GM12878 (cell line): ENCODE results near the gene AIRE. TPM values are rescaled to one million over a fixed set of nuclear protein-coding genes. Genes with fewer than 3 reads are reported as not detected.

Experiments used
- ATAC-seq: fragments of 200-7000 bp; cut with Tn5 transposase; 3 replicates; pipeline ENCODE4 v1.9.1; 2020; ENCODE audit warnings: mild to moderate bottlenecking, moderate library complexity
- BruUV-seq: library from RNA; stranded (reverse); fragments of 400-500 nt; replicated peaks from 2 replicates; lab custom pipeline; 2021; lab: Mats Ljungman, UMichigan
- CTCF ChIA-PET: fragments of 300-600 bp; sonication (Branson Sonifier 250); formaldehyde crosslinking; extraction: SDS; loops from one replicate; lab custom pipeline; 2021; ENCODE audit warnings: inconsistent platforms; lab: Yijun Ruan, JAX
- POLR2A ChIA-PET: fragments of 350-600 bp; formaldehyde crosslinking; extraction: SDS; loops from one replicate; lab custom pipeline; 2021; ENCODE audit warnings: inconsistent platforms; lab: Charles Lee
- RAD21 ChIA-PET: fragments of 300-600 bp; sonication (Branson Sonifier 250); formaldehyde crosslinking; loops from one replicate; lab custom pipeline; 2023; ENCODE audit warnings: antibody characterized with exemption; ENCODE audit not compliant: unreplicated experiment; lab: Charles Lee
- SMC1A ChIA-PET: fragments of 300-600 bp; sonication (Branson Sonifier 250); formaldehyde crosslinking; loops from one replicate; lab custom pipeline; 2023; ENCODE audit not compliant: unreplicated experiment, uncharacterized antibody; lab: Charles Lee
- DNase-seq: peaks from one replicate; pipeline ENCODE4 v3.0.0-alpha.2; 2011; ENCODE audit warnings: low read depth, low spot score
- FAIRE-seq: peaks from 3 replicates; lab custom pipeline; 2011; peaks lifted over from hg19 to GRCh38; lab: Jason Lieb, UNC
- H2AFZ ChIP-seq: 2 replicates; pipeline ENCODE4 v1.6.0; 2011; ENCODE audit warnings: low read depth, low read length, control low read depth; ENCODE audit not compliant: control insufficient read depth
- H3K27ac ChIP-seq: 2 replicates; pipeline ENCODE4 v1.5.1; 2011; ENCODE audit warnings: control low read depth; ENCODE audit not compliant: control insufficient read depth, insufficient read depth
- H3K27me3 ChIP-seq, 2 experiments: replicated peaks in 1 of 2; 2 replicates each; pipeline versions ENCODE4 v1.6.0 to v1.6.1; 2011; ENCODE audit warnings: low read length in 1 of 2; ENCODE audit not compliant: control insufficient read depth in 2 of 2, insufficient read depth in 2 of 2
- H3K36me3 ChIP-seq, 2 experiments: 2 replicates each; pipeline ENCODE4 v1.5.1; 2011; ENCODE audit warnings: low read length in 1 of 2; ENCODE audit not compliant: control insufficient read depth in 2 of 2, insufficient read depth in 2 of 2
- H3K4me1 ChIP-seq: 2 replicates; pipeline ENCODE4 v1.6.1; 2011; ENCODE audit warnings: mild to moderate bottlenecking, low read length, moderate library complexity, mixed read lengths; ENCODE audit not compliant: control insufficient read depth, insufficient read depth
- H3K4me2 ChIP-seq: 2 replicates; pipeline ENCODE4 v1.6.0; 2011; ENCODE audit warnings: control low read depth; ENCODE audit not compliant: control insufficient read depth, insufficient read depth
- H3K4me3 ChIP-seq: fragments of 200-600 bp; sonication (generic); 2 replicates; pipeline ENCODE4 v1.5.1; 2016
- H3K79me2 ChIP-seq: 2 replicates; pipeline ENCODE4 v1.6.0; 2011; ENCODE audit warnings: low read length; ENCODE audit not compliant: control insufficient read depth, insufficient read depth
- H3K9ac ChIP-seq: 2 replicates; pipeline ENCODE4 v1.8.0; 2011; ENCODE audit warnings: low read length, control low read depth, mixed read lengths; ENCODE audit not compliant: control insufficient read depth, insufficient read depth
- H3K9me3 ChIP-seq: replicated peaks from 3 replicates; pipeline ENCODE4 v1.5.1; 2011; ENCODE audit warnings: mild to moderate bottlenecking, low read length; ENCODE audit not compliant: control insufficient read depth, insufficient read depth
- H4K20me1 ChIP-seq: 2 replicates; pipeline ENCODE4 v1.6.0; 2011; ENCODE audit not compliant: control insufficient read depth, insufficient read depth
- ASH2L ChIP-seq: fragments of 300-600, 200-600 bp; sonication (generic); IDR thresholded peaks from 2 replicates; pipeline ENCODE4 v1.6.1; 2017; ENCODE audit warnings: low read depth, mild to moderate bottlenecking, borderline replicate concordance
- ATF2 ChIP-seq: IDR thresholded peaks from 2 replicates; pipeline ENCODE4 v1.6.1; 2012; ENCODE audit warnings: low read length, inconsistent platforms
- ATF3 ChIP-seq: IDR thresholded peaks from 2 replicates; pipeline ENCODE4 v1.6.1; 2011; ENCODE audit warnings: low read depth, mild to moderate bottlenecking, low read length, moderate library complexity, borderline replicate concordance; ENCODE audit errors: extremely low read depth
- ATF7 ChIP-seq: fragments of 450-650 bp; IDR thresholded peaks from 2 replicates; pipeline ENCODE4 v1.6.1; 2016; ENCODE audit warnings: low read depth, mild to moderate bottlenecking
- BMI1 ChIP-seq: fragments of 450-650 bp; IDR thresholded peaks from 2 replicates; pipeline ENCODE4 v1.6.1; 2016; ENCODE audit warnings: mild to moderate bottlenecking, moderate library complexity, borderline replicate concordance
- CBX5 ChIP-seq: sonication (generic); IDR thresholded peaks from 2 replicates; pipeline ENCODE4 v1.6.1; 2016; ENCODE audit warnings: low read depth, moderate library complexity, mild to moderate bottlenecking, inconsistent platforms
- DPF2 ChIP-seq: fragments of 450-650 bp; IDR thresholded peaks from 2 replicates; pipeline ENCODE4 v1.6.1; 2017; ENCODE audit warnings: mild to moderate bottlenecking
- EED ChIP-seq: sonication (generic); IDR thresholded peaks from 2 replicates; pipeline ENCODE4 v1.6.1; 2016; ENCODE audit warnings: antibody characterized with exemption, low read depth
- EZH2 ChIP-seq: IDR thresholded peaks from 2 replicates; pipeline ENCODE4 v1.6.1; 2012; ENCODE audit warnings: low read depth, mild to moderate bottlenecking, control low read depth, inconsistent platforms, low read length, borderline replicate concordance; ENCODE audit not compliant: control insufficient read depth
- FOXM1 ChIP-seq: IDR thresholded peaks from 2 replicates; pipeline ENCODE4 v1.6.1; 2012; ENCODE audit warnings: low read depth, mild to moderate bottlenecking, inconsistent platforms, low read length, moderate library complexity
- HCFC1 ChIP-seq: fragments of 150-350 bp; IDR thresholded peaks from 2 replicates; pipeline ENCODE4 v1.6.1; 2014; ENCODE audit warnings: low read length
- IKZF1 ChIP-seq: fragments of 450-650 bp; conservative IDR thresholded peaks from 2 replicates; pipeline ENCODE4 v1.6.1; 2017; ENCODE audit warnings: antibody characterized with exemption, mild to moderate bottlenecking
- IRF3 ChIP-seq: fragments of 450-650 bp; IDR thresholded peaks from 2 replicates; pipeline ENCODE4 v1.6.1; 2014; ENCODE audit warnings: mild to moderate bottlenecking
- IRF4 ChIP-seq: IDR thresholded peaks from 2 replicates; pipeline ENCODE4 v1.6.1; 2011; ENCODE audit warnings: low read depth, low read length
- JUND ChIP-seq: IDR thresholded peaks from 2 replicates; pipeline ENCODE4 v1.6.1; 2012; ENCODE audit warnings: low read depth, mild to moderate bottlenecking, low read length, improper control_type of control experiment, moderate library complexity
- NFIC ChIP-seq: IDR thresholded peaks from 2 replicates; pipeline ENCODE4 v1.6.1; 2012; ENCODE audit warnings: low read depth, mild to moderate bottlenecking, inconsistent platforms, low read length, moderate library complexity
- NFYA ChIP-seq: IDR thresholded peaks from 2 replicates; pipeline ENCODE4 v1.6.1; 2011; ENCODE audit warnings: low read depth, mild to moderate bottlenecking, low read length, improper control_type of control experiment, borderline replicate concordance
- PML ChIP-seq: IDR thresholded peaks from 2 replicates; pipeline ENCODE4 v1.6.1; 2012; ENCODE audit warnings: low read length, inconsistent platforms
- POLR2AphosphoS2 ChIP-seq: IDR thresholded peaks from 2 replicates; pipeline ENCODE4 v1.6.1; 2011; ENCODE audit warnings: low read depth, mild to moderate bottlenecking, low read length, improper control_type of control experiment, moderate library complexity
- SIN3A ChIP-seq: IDR thresholded peaks from 2 replicates; pipeline ENCODE4 v1.6.1; 2012; ENCODE audit warnings: low read depth, low read length, improper control_type of control experiment
- SMC3 ChIP-seq: IDR thresholded peaks from 2 replicates; pipeline ENCODE4 v1.6.1; 2011; ENCODE audit warnings: low read length, improper control_type of control experiment, borderline replicate concordance
- YBX1 ChIP-seq: fragments of 450-650 bp; IDR thresholded peaks from 2 replicates; pipeline ENCODE4 v1.6.1; 2016; ENCODE audit warnings: antibody characterized with exemption
- WGBS: methylation state at CpG from one replicate; pipeline ENCODE4 v1.1.6; 2016; ENCODE audit warnings: low lambda C conversion rate; ENCODE audit not compliant: insufficient replicate concordance, insufficient coverage; ENCODE audit errors: missing lambda C conversion rate; 5-methylcytosine and 5-hydroxymethylcytosine counted together
- in situ Hi-C: fragments of 300-500 bp; cut with MboI; formaldehyde crosslinking; loops from 9 replicates; pipeline ENCODE4 v1.14.3; 2018; ENCODE audit warnings: mixed read lengths
- intact Hi-C: fragments of 100-400 bp; cut with micrococcal nuclease; formaldehyde crosslinking; loops from one replicate; pipeline ENCODE4 v1.14.2; 2022; ENCODE audit not compliant: unreplicated experiment
- polyA plus RNA-seq, 11 experiments: library from polyadenylated mRNA; depleted of rRNA in 4 of 11; unstranded in 6 of 11; stranded (reverse) in 5 of 11; fragments of >200 nt; fragmentation: Nextera tagmentation in 4 of 11; fragmentation: Illumina TruSeq in 1 of 11; extraction: Ambion mirVana in 4 of 11; extraction: Trizol in 1 of 11; gene quantifications; 1 replicate in 1 of 11; 2 replicates in 10 of 11; pipeline versions ENCODE4 v1.2.1 to v1.2.3, GENCODE V29; 2011 to 2016; ENCODE audit warnings: inconsistent platforms in 2 of 11, missing spikeins in 2 of 11, low read depth in 1 of 11
- total RNA-seq, 4 experiments: library from RNA; depleted of rRNA in 3 of 4; stranded (reverse); fragments of >200 nt in 3 of 4; fragmentation: Illumina TruSeq in 1 of 4; extraction: Trizol in 1 of 4; gene quantifications; 2 replicates each; pipeline versions ENCODE4 v1.2.1 to v1.2.3, GENCODE V29; 2013 to 2021

AIRE gene
- total and polyA plus RNA-seq, 10 of the 15 experiments (the other 5 are each of a cell fraction or from before 2014, with no cell fraction given) = 0.05 to 0.10 TPM; not detected in 8

- TF ChIP-seq ATF3 (no peak), SIN3A (no peak), POLR2AphosphoS2 (peak; percentile 22; the same call in 1 of the 2 replicates), HCFC1 (no peak), IKZF1 (no peak)
Observed at GRCh38 chr21:44329971-44330681, 44.5 kb downstream of the AIRE start (continued).

- H3K27me3 ChIP-seq = no peaks in the 10 kb centered on the region
- H4K20me1 ChIP-seq = no peaks in the 10 kb centered on the region
- no peaks in the 10 kb centered on the region for H3K4me1 ChIP-seq
- no TSS peak for BruUV-seq
- no peak for FAIRE-seq
- intact Hi-C loops = no loop called here
- SMC1A ChIA-PET = no interaction called here
- no peak overlapping the region for H3K9ac ChIP-seq
- DNase-seq = no peak
- ATAC-seq = no peak; the same call in 2 of the 3 replicates
- in situ Hi-C loops = no loop called here
- no peak overlapping the region for H3K27ac ChIP-seq
- RAD21 ChIA-PET = no interaction called here
- no peaks in the 10 kb centered on the region for H3K79me2 ChIP-seq
- peaks cover 0 to 5% of the 10 kb centered on the region in 2 experiments; a peak in 3 of 4 replicates for H3K36me3 ChIP-seq
- 90% methylated on average over 17 of the region's 18 CpGs for WGBS
- POLR2A ChIA-PET = interaction anchor here (0.5 kb wide), 1 partner anchor 173 kb away, joined by 3 read pairs; no protein-coding TSS in a partner anchor
- no peak overlapping the region for H3K4me3 ChIP-seq
- H3K9me3 ChIP-seq = no peaks in the 10 kb centered on the region
- H3K4me2 ChIP-seq = no peak overlapping the region
- H2AFZ ChIP-seq = no peak overlapping the region
- CTCF ChIA-PET = no interaction called here
- TF ChIP-seq BMI1 (no peak), DPF2 (no peak), JUND (no peak), YBX1 (no peak), NFYA (no peak), IRF3 (no peak), IRF4 (no peak), ATF2 (no peak), PML (no peak), EED (no peak), NFIC (no peak), ASH2L (no peak), ATF7 (no peak), SMC3 (no peak), EZH2 (no peak), FOXM1 (no peak), CBX5 (no peak)
Observed at GRCh38 chr21:44330698-44331097, 45.0 kb downstream of the AIRE start.
